NCI-H524 treated with DMSO at 0.1 percent for 48 hours (cell line): ENCODE data around the gene DLX4.

Experiments
- DNase-seq: peaks from one replicate; lab custom pipeline; 2025; lab: John Stamatoyannopoulos, UW

The DLX4 gene

GRCh38 chr17:49946964-49947584, 21.9 kb upstream of the DLX4 start:
- DNase-seq: no peak

DNA sequence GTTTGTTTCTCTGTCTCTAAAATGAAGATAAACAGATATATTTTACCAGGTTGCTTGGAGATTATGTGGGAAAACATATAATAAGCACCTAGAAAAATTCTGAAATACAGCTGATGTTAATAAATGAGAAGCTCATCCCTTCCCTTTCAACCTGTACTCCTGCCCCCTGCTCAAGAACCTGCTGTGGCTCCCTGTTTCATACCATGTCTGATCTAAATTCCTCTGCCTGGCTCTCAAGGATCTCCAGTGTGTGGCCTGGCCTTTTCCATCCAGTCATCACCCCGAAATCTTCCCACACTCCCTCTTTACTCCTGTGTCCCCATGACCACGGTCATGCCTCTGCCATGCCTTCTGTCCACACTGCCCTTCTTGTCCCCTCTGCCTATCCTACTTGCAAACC, 19.4 kb upstream of the DLX4 start:
- no peak for DNase-seq

DNA sequence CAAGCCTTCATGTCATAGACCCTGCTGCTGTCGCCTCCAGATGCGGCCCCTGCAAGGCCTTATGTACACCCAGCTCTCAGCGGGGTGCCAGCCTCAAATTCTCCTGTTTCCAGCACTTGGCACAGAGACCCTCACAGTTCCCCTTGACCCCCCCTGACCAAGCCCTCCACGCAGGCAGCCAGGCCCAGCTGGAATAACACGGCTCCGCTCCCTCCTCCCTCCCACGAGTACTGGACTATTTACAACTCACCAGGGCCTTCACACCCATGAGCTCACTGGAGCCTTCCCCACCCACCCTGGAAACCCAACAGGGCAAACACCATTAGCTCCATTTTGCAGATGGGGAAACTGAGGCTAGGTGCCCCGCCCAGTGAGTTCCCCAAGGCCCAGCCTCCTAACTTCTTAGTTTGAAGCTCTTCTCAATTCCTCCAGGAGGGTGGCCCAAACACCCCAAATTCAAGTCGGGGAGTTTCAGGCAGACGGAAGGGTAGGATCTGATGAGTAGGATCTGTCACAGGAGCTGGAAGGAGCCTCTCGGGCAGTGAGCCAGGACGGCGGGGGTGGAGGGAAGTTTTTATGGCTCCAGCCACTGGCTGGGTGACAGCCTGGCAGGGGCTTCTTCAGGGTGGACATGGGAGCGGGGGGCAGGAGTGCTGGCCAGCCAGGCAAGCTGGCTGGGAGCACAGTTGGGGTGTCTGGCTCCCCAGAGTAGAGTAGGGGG, 17.5 kb upstream of the DLX4 start:
- no peak for DNase-seq

DNA sequence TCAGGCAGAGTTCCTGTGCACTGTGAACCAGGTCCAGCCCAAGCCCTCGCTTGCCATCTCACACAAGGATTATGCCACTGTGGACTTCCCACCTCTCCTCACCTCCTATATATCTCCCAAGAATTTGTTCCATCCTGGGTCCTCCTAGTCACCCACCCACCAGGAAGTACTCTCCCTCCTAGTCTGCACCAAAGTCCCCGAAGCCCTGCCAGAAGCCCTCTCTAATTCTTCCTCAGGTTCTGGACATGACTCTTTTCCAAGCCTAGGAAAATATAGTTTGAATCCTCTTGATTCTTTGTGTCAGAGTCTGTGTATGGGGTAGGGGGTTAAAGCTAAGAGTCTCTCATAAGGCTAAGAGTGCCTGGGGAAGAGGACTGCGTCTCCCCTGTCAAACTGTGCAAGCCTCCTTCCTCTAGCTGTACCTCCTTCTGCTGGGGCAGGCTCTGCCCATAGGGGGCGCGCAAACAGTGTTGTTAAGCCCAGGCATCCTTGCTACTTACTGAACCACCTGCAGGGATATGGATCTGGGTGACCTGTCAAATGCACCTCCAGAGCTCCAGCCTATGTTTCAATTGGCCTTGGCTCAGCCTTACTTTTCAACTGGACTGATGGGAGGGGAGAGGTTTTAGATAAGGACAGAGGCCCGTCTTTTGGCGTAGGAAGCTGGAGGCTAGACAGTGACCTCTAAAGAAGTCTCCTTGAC, 16.6 kb upstream of the DLX4 start:
- DNase-seq: peak; percentile 40

- no peak for DNase-seq
These were observed 16.0 kb upstream of the DLX4 start for GRCh38 chr17:49952912-49953497.

GRCh38 chr17:49955157-49955556, 13.8 kb upstream of the DLX4 start:
- no peak for DNase-seq

GRCh38 chr17:49956780-49957179, 12.2 kb upstream of the DLX4 start:
- DNase-seq: no peak

DNA sequence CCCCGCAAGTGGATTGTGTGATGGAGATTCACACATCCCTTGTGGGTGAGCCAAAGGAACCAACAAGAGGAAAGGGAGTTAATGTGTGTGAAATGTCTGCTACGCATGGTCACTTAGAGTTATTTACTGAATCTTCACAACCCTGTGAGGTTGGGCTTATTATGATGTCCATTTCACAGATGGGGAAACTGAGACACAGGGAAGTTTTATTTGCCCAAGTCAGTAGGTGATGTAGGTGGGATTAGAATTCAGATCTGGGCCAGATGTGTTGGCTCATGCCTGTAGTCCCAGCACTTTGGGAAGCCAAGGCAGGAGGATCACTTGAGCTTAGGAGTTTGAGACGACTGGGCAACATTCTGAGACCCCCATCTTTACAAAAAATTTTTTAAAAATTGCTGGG, 11.6 kb upstream of the DLX4 start:
- no peak for DNase-seq

DNA sequence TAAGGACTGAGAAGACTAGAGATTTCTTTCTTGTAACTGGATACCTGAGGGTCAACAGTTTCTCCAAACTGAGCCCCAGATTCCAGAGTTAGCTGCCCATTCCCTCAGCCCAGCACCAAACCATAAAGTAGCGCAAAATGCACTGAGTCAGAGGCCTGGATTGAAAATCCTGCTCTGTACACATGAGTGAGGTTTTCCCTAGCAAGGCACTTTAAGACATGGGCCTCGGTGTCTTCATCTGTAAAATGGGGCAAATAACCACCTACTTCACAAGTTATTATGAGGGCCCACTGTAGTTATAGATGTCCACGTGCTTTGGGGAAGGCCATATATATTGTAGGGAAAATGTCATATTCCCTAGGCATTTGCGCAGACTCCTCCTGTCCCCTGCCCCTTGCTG, 10.3 kb upstream of the DLX4 start:
- DNase-seq: no peak

DNA sequence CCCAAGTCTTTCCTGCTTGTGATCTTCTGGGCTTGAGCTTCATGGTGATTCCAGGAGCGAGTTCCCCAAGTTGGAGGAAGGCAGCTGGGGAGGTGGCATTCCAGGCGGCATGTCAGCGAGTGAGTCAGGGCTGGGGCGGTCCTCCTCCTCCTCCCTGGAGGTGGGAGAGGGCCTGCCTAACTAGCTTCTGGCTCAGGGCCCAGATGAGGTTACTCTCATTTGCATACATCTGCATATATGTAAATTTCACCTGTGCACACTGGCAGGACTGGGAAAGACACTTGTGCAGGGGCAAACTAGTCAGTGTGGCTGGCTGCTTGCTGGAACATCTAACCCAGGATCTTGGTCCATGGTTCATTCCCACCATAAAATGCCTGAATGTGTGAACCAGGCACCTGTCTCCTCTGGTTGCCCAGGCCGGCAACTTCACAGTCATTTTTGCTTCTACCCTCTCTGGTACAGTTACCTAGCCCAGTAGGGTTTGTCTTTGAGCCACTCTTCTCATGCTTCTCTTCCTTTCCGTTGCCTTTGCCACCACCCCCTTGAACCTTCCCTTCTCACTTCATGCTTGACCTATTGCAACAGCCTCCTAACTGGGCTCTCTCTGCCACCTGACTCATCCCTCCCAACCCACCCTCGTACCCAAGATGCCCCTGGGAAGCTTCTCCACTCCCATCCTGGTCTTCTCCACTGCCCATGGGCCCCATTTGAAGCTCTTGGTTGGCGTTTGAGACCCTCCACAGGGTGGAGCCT, 9.6 kb upstream of the DLX4 start:
- DNase-seq: no peak

- no peak for DNase-seq
These were observed 6.2 kb upstream of the DLX4 start for GRCh38 chr17:49962599-49963308.

GRCh38 chr17:49963309-49963625, 5.7 kb upstream of the DLX4 start:
- DNase-seq: no peak

DNA sequence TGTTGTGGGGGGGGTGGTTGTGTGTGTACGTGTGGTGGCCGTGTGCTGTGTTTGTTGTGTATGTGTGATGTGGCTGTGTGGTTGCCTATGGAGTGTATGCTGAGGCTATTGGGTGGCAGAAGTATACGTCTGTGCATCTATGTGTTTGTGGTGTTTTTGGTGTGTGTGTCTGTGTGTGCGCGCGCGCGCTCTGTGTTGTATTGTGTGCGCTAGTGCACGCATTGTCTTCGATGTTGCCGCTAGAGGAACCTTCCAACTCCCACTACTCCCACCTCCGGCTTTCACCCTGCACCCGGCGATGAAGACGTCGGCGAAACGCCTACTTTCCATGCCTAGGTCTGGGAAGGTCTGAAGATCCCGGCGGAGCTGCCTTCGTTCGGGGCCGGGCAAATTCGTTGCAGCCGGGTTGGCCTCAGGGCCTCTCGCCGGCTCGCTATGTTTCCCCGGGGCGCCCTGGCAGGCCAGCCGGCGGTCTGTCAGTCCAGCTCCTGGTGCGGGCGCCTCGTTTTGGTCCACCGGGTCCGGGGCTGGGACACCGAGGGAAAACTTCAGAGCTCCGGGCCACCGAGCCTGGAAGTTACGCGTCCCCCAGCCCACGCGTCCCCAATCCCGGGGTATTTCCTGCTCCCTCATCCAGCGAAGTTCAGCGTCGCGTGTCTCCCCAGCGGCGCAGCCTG, 5.2 kb upstream of the DLX4 start:
- DNase-seq: no peak

GRCh38 chr17:49964303-49964768, 4.7 kb upstream of the DLX4 start:
- DNase-seq: no peak

- no peak for DNase-seq
These were observed 4.0 kb upstream of the DLX4 start for GRCh38 chr17:49964769-49965523.

GRCh38 chr17:49965524-49965909, 3.5 kb upstream of the DLX4 start:
- DNase-seq: no peak

GRCh38 chr17:49966767-49967166, 2.2 kb upstream of the DLX4 start:
- no peak for DNase-seq

DNA sequence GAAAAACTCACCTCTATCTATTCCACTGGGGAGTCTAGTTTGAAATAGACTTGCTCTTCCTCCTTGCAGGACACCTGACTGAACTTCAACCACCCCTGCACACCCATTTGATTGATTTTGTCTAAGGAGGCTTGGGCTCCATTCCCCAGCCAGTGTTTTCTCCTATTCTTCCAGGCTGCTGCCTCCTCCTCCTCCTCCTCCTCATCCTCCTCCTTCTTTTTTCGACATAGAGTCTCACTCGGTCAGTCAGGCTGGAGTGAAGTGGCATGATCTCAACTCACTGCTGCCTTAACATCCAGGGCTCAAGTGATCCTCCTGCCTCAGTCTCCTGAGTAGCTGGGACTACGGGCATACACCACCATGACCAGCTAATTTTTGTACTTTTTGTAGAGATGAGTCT, 1.8 kb upstream of the DLX4 start:
- DNase-seq: no peak

DNA sequence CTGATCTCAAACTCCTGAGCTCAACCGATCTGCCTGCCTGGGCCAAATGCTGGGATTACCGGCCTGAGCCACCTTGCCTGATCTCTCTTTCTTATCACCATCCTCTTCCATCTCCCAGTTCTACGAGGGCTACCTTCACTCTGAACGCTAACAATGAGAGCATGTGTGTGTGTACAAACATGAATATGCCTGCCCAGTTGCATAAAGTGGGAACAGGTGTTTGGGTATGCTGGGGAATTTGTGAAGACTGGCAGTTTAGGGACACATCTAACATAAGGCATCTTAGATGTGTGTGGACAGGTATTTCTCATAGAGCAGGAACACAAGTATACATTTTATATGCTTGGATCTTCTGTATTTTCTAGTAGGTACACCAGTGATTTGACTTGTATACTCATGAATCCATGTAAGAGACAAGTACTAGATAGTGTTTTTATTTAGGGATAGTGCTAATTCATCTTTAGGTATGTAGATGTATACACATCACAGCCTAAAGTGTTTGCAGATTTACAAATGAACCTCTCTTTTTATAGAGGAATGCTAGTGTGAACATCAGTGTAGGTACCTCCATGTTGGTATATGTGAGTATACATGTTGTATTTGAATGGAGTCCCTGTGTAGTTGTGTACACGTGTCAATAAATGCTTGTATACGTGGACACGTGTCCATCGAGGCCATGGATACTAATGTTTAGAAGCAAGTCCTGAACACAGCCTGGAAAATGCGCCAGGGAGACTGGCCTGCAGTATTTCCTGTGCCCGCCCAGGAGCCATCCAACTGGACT, 1.2 kb upstream of the DLX4 start:
- no peak for DNase-seq
